LNCaP clone FGC (cell line): ENCODE measurements around the gene ADAMTS2.

Experiments
- DNase-seq: peaks from one replicate; pipeline ENCODE4 v3.0.0-alpha.2; 2011; ENCODE audit warnings: low read depth
- H3K4me3 ChIP-seq: 2 replicates; pipeline ENCODE4 v1.5.1; 2011; ENCODE audit warnings: mild to moderate bottlenecking, low read depth, low read length, control low read depth
- CTCF ChIP-seq: IDR thresholded peaks from 2 replicates; pipeline ENCODE4 v1.5.1; 2012; ENCODE audit warnings: mild to moderate bottlenecking; ENCODE audit not compliant: control insufficient read depth, insufficient read depth; ENCODE audit errors: extremely low read depth

Gene ADAMTS2

GRCh38 chr5:179279347-179280094 lies 65.7 kb downstream of the ADAMTS2 start:
- TF ChIP-seq CTCF = no peak
- H3K4me3 ChIP-seq = no peak overlapping the region
- DNase-seq = no peak

- DNase-seq = no peak
- TF ChIP-seq CTCF = no peak
- no peak overlapping the region for H3K4me3 ChIP-seq
Observed at GRCh38 chr5:179278546-179278945, 66.7 kb downstream of the ADAMTS2 start.

GRCh38 chr5:179278119-179278518 lies 67.1 kb downstream of the ADAMTS2 start:
- TF ChIP-seq CTCF = no peak
- DNase-seq = no peak
- no peak overlapping the region for H3K4me3 ChIP-seq

GRCh38 chr5:179276838-179277395 lies 68.3 kb downstream of the ADAMTS2 start:
- no peak overlapping the region for H3K4me3 ChIP-seq
- no peak for TF ChIP-seq CTCF
- no peak for DNase-seq

GRCh38 chr5:179275941-179276837 lies 69.1 kb downstream of the ADAMTS2 start:
- TF ChIP-seq CTCF = no peak

GRCh38 chr5:179275381-179275878 lies 69.8 kb downstream of the ADAMTS2 start:
- DNase-seq = no peak
- TF ChIP-seq CTCF = no peak
- H3K4me3 ChIP-seq = no peak overlapping the region

More at GRCh38 chr5:179275941-179276837, 69.1 kb downstream of the ADAMTS2 start:
- no peak overlapping the region for H3K4me3 ChIP-seq
- no peak for DNase-seq
